ENCODE measurements around the gene TMEM72. TPM values are rescaled to one million over a fixed set of nuclear protein-coding genes. Genes with fewer than 3 reads are reported as not detected.

TMEM72 gene
- polyA plus RNA-seq, 12 donors: 0.08 to 0.21 (median 0.12) TPM; not detected in 5

GRCh38 chr10:44917848-44918247 lies 6.7 kb downstream of the TMEM72 start:
- DNase-seq: no peak

GRCh38 chr10:44920252-44920651 lies 9.1 kb downstream of the TMEM72 start:
- DNase-seq: no peak

GRCh38 chr10:44921061-44921460 lies 9.9 kb downstream of the TMEM72 start:
- DNase-seq: no peak

- DNase-seq: no peak
These were observed 10.4 kb downstream of the TMEM72 start for GRCh38 chr10:44921506-44921905.

- no peak for DNase-seq
These were observed 10.9 kb downstream of the TMEM72 start for GRCh38 chr10:44922021-44922420.

- DNase-seq: no peak
These were observed 11.8 kb downstream of the TMEM72 start for GRCh38 chr10:44922796-44923545.

- DNase-seq: no peak
These were observed 12.5 kb downstream of the TMEM72 start for GRCh38 chr10:44923611-44924010.

- no peak for DNase-seq
These were observed 13.3 kb downstream of the TMEM72 start for GRCh38 chr10:44924261-44925040.

- no peak for DNase-seq
These were observed 14.1 kb downstream of the TMEM72 start for GRCh38 chr10:44925224-44925623.

GRCh38 chr10:44925811-44926750 lies 14.9 kb downstream of the TMEM72 start:
- no peak for DNase-seq

GRCh38 chr10:44926751-44927351 lies 15.7 kb downstream of the TMEM72 start:
- DNase-seq: no peak

- DNase-seq: no peak
These were observed 16.2 kb downstream of the TMEM72 start for GRCh38 chr10:44927352-44927751.

- DNase-seq: no peak
These were observed 17.3 kb downstream of the TMEM72 start for GRCh38 chr10:44928462-44928861.

- DNase-seq: no peak
These were observed 18.5 kb downstream of the TMEM72 start for GRCh38 chr10:44929356-44930255.

- no peak for DNase-seq
These were observed 19.9 kb downstream of the TMEM72 start for GRCh38 chr10:44930904-44931620.

- DNase-seq: no peak
These were observed 20.7 kb downstream of the TMEM72 start for GRCh38 chr10:44931621-44932516.

GRCh38 chr10:44932517-44933450 lies 21.6 kb downstream of the TMEM72 start:
- peak; percentile 80 for DNase-seq

All from muscle of arm (tissue), 12 donors.